GM18870 (cell line): ENCODE data around the gene REG1B.

Experiments used
- ATAC-seq: cut with Tn5 transposase; IDR thresholded peaks from one replicate; pipeline ENCODE4 v1.9.1; 2021; ENCODE audit warnings: moderate library complexity; ENCODE audit not compliant: unreplicated experiment

REG1B gene

GRCh38 chr2:79087785-79088364 lies at the start of gene REG1B:
Gene REG1B (minus strand): TSS chr2:79087993. CDS start chr2:79087612, 381 bp downstream.
- ATAC-seq: no peak

GRCh38 chr2:79131687-79132086 lies 43.9 kb upstream of the REG1B start:
- ATAC-seq: no peak

- ATAC-seq: no peak
Measured at GRCh38 chr2:79129804-79130203, 42.0 kb upstream of the REG1B start.

GRCh38 chr2:79129260-79129659 lies 41.5 kb upstream of the REG1B start:
- no peak for ATAC-seq

GRCh38 chr2:79128406-79128805 lies 40.6 kb upstream of the REG1B start:
- no peak for ATAC-seq

- ATAC-seq: no peak
Measured at GRCh38 chr2:79125721-79125985, 37.9 kb upstream of the REG1B start.

GRCh38 chr2:79124907-79125720 lies 37.3 kb upstream of the REG1B start:
- ATAC-seq: no peak

- ATAC-seq: no peak
Measured at GRCh38 chr2:79122676-79123075, 34.9 kb upstream of the REG1B start.

- no peak for ATAC-seq
Measured at GRCh38 chr2:79120194-79120713, 32.5 kb upstream of the REG1B start, which contains the start of gene REG1A. Gene REG1A (plus strand): TSS chr2:79120488. CDS start chr2:79120862, 374 bp downstream.

- ATAC-seq: no peak
Measured at GRCh38 chr2:79116997-79117928, 29.5 kb upstream of the REG1B start.

- ATAC-seq: no peak
Measured at GRCh38 chr2:79114797-79115494, 27.2 kb upstream of the REG1B start.

GRCh38 chr2:79112269-79112668 lies 24.5 kb upstream of the REG1B start:
- no peak for ATAC-seq

GRCh38 chr2:79105259-79105658 lies 17.5 kb upstream of the REG1B start:
- no peak for ATAC-seq

- no peak for ATAC-seq
Measured at GRCh38 chr2:79103214-79103613, 15.4 kb upstream of the REG1B start.

GRCh38 chr2:79101024-79101423 lies 13.2 kb upstream of the REG1B start:
- ATAC-seq: no peak

GRCh38 chr2:79100285-79100684 lies 12.5 kb upstream of the REG1B start:
- no peak for ATAC-seq

- no peak for ATAC-seq
Measured at GRCh38 chr2:79099140-79099686, 11.4 kb upstream of the REG1B start.

- ATAC-seq: no peak
Measured at GRCh38 chr2:79097843-79098242, 10.1 kb upstream of the REG1B start.

- no peak for ATAC-seq
Measured at GRCh38 chr2:79090693-79091092, 2.9 kb upstream of the REG1B start.

- ATAC-seq: no peak
Measured at GRCh38 chr2:79086255-79086654, 1.5 kb downstream of the REG1B start.
